Endothelial cell of hepatic sinusoid (primary cell): ENCODE results near the gene PLCL2.

Experiments
- in situ Hi-C: cut with HindIII; loops from 2 replicates; pipeline ENCODE4 v1.10.0; 2017; ENCODE audit warnings: low sequenced_read_pairs

Gene PLCL2

DNA sequence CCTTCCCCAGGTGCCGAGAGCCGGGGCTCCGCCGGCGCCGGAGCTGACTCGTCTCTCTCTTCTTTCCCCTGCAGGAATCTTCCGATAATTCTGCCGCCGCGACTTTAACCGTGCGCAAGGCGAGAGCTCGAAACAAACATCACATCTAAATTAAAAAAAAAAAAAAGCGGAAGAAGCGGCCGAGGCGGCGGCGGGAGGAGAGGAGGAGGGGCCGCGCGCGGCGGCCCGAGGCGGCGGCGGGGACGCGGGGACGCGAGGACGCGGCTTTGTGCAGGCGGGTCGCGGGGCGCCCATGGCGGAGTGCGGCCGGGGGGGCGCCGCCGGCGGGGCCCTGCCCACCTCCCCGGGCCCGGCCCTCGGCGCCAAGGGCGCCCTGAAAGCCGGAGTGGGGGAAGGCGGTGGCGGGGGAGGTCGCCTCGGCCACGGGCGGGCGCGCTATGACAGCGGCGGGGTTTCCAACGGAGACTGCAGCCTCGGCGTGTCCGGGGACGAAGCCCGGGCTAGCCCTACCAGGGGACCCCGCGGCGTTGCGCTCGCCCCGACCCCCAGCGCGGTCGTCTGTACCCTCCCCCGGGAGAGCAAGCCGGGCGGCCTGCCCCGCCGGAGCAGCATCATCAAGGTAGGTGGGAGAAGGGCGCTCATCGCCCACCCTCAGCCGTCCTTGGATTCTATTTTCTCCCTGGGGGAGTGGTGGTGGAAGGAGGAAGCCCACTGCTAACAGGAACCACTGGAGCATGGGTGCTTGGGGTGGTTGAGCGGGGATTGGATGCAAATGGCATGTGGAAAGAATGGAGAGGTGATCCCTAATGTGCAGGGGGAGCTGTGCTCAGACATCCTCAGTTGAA, at the start of gene PLCL2:
TSS of gene PLCL2 (plus strand) at position 208 of the 845 bp plus-strand sequence. CDS start at position 293, 85 bp downstream.
- in situ Hi-C loops = no loop called here

DNA sequence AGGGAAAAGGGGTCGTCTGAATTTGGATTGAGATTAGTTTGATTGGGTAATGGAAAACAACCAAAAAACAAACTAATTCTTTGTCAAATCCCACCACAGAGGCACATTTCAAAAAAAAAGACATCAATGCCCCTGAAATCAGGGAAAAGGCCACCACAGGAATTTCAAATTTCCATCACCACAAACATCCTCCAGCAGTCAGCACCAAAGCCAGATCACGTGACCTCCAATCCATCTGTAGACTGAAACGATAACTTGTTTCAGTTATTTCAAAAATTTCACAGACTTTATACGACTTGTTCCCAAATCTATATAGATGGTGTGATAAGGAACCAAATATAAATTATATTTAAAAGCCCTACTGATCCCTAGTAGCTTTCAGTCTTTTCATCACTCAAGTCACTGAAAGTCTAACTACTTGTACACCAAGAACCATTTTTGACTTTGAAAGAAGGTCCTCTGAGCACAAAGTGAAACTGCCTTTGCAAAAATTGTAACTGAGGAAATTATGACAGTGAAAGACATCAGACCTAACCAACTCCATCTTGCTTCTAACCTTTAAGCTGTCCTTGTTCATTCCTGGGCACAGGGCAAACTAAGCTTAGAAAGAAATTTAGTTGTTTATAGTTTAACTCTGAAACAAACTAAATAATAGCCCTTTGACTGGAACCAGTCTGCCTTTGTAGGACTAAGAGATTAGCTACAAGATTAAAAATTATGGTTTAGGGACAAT, 48.1 kb upstream of the PLCL2 start:
- in situ Hi-C loops = no loop called here

DNA sequence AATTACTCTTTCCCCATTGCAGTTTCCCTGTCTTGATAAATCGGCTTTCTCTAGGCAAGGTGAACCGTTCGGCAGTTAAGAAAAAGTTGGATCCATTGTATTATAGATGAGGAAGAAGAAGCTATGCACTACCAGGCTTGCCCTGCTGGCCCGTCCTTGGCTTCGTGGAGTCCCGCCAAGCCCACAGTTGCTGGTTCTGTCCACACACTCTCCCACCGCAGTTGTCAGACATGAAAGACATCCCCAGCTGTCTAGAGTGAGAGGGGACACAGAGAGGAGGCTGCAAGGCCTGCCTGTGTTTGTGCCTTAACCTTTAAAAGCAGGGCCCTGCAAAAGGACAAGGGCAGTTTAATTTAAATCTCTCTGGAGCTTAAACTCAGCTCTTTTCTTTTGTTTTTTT, 47.2 kb upstream of the PLCL2 start:
- in situ Hi-C loops = no loop called here

DNA sequence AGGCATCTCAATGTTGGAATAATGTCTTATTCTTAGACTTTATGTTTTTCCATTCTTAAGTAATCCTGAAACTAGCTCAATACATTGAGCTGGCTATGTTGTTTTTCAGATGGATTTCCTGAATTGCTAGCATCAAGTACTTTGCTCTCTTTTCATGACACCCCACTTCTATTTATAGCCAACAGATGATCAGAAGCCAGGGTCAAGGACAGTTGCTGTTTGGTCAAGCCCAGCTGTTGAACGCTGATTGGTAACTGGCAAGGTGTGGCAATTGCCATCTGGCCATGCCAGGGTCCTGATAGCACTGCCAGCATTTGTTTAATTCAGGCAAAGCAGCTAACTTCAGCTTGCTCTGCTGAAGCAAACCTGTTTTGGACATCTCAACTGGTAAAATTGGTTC, 46.2 kb upstream of the PLCL2 start:
- in situ Hi-C loops = no loop called here

DNA sequence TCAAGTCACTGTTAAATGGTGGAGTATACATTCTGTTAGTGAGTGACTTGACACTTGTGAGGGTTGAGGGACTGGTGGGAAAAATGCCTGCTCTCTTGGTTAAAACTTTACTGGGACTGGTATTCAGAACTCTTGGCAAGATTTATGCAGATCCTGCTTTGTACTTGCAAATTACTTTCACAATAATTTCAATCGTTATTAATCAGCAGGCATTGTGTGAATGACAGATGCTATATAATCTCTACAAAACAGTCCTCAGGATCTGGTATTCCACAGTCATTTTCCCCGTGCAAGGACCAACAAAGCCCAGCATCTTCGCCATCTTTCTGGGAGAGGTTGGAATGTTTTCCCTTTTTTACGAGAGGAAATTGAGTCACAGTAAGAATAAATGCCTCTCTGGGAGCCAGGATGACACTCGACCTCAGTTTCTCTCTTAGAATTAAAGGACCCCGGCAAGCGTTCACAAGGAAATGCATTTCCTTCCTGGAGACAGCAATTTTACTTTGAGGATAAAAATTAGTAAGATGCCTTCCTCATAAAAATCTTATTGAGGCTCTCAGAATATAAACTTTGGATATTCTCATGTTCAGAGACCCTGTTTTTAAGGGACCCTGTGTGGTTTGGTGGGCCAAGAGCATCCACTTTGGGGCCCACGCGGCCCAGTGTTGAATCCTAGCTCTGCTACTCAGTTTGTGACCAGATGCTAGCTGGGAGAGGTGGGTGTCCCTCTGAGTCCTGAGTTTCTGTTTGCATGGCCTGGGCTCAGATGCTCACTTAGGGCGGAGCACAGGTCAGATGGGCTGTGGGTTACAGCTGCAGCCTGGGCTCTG, 45.3 kb upstream of the PLCL2 start:
- in situ Hi-C loops = no loop called here

DNA sequence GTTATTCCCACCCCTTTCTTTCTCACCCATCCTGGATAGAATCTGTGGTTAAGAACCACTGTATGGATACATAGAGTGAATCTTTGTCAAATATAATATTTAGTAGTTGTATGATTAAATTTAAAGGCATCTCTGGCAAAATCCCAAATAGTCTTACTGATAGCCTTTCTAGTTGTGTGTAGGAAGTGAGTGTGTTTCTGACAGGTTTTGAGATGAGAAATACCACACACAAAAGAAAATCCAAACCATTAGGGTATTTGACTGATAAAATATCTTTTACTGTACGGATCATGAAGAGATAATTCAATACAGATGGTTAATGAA, 44.7 kb upstream of the PLCL2 start:
- in situ Hi-C loops = no loop called here

DNA sequence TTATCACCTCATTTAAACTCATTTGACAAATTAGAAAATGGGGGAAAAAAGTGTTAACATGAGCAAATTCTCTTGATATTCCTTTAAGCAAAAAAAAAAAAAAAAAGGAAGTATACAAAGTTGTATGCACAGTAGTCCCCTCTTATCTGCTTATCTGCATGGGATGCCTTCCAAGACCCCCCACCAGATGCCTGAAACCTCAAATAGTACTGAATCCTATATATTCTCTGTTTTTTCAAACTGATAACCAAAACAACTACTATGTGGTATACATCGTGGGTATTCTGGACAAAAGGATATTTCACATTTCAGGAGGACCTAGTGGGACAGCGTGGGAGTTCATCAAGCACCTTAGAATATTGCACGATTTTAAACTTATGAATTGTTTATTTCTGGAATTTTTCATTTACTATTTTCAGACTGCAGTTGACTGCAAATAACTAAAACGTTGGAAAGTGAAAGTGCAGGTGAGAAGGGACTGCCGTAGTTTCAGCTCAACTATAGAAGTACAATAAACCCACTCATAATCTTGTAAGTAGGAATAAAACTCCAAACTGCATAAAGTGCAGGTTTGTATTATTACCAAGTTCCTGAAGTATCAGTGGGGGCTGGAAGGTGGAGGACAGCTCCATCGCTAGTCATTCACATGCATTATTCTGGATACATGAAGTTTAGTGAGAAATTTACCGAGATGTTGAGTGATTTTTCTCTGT, 43.6 kb upstream of the PLCL2 start:
- in situ Hi-C loops = no loop called here

DNA sequence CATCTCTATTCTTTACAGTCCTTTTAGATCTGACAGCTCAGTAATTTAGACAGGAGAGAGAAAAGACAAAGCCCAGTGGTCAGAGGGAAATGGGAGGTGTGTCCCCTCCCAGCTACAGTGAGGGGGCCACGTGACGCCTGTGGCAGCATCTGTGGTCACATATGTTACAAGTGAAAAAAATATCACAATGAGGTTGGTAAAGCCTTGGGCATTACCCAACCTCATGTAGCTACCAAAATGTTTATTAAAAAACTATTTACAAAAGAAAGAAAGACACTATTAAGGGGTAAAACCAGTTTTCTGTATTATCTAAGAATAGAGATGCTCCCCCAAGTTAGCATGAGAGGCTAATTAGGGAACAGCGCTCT, 42.9 kb upstream of the PLCL2 start:
- in situ Hi-C loops = no loop called here

DNA sequence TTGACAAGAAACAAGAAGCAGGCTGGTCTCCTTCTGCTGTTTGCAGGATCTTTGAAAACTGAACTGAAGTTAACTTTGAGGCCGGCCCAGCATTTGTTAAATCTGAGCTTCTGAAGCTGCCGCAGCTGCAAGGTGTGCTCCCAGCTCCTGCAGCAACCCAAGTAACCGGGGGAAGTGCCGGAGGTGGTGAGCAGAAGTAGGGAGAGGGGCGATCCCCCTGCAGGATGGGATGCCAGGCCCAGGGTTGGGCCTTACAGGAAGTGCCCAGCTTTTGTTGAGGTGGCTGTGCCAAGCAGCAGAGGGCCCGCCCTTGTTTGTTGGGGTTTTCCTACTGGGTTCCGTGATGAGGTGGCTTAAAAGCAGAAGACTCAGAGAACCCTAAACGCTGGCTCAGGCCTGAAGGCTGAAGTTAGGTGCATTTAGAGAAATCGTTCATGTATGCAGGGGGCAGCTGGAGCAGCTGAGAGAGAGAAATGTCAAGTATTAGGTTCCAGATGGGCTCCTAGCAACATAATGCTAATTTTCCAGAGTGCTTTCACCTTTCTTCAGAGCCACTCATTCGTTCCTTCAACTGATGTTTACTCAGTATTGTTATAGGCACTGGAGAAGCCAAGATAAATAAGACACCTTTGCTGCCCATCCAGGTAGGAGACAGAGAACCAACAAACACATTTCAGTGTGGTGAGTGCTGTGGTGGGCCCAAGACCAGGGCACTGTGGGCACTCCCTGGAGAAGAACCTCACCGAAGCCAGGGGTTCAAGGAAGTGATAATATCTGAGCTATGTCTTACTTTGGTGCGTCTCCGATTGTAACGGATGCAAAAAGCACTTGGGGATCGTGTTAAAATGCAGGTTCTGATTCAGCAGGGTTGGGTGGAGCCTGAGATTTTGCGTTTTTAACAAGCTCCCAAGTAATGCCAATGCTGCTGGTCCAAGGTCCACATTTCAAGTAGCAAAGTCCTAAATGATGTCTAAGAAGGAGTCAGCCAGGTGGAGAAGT, 42.2 kb upstream of the PLCL2 start:
- in situ Hi-C loops = no loop called here

DNA sequence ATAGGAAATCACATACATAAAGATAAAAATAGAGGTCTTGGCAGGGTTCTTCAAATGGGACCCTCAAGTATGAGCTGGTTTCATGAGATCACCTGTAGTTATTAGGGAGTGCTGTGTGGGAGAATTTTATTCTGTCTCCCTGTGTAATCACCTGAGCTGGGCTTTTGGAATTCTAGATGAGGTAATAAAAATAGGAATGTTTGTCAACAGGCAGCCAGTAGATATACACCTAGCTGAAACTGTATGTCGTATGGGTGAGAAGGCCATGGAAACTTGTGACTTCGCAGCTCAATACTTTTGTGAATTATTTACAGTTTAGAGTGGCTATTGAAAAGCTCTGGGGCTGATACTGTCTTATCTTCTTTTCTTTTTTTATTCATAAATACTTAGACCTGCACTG, 40.5 kb upstream of the PLCL2 start:
- in situ Hi-C loops = no loop called here

DNA sequence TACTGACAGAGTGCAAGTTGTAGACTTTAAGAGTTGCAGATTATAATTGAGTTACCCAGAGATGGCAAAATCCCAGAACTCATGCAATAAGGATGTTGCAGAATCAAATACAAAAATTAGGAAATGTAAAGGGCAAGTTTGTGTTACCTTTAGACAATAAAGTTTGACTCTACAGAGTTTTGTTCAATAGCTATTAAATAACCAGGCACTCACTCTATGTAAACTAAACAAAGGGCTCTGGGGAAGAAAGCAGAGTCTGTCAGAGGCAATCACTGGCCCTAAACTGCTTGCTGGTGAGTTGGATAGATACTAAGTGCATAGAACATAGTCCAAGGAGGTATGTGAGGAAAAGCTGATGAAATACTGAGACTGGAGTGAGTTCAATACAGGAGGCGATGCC, 40.0 kb upstream of the PLCL2 start:
- in situ Hi-C loops = no loop called here

DNA sequence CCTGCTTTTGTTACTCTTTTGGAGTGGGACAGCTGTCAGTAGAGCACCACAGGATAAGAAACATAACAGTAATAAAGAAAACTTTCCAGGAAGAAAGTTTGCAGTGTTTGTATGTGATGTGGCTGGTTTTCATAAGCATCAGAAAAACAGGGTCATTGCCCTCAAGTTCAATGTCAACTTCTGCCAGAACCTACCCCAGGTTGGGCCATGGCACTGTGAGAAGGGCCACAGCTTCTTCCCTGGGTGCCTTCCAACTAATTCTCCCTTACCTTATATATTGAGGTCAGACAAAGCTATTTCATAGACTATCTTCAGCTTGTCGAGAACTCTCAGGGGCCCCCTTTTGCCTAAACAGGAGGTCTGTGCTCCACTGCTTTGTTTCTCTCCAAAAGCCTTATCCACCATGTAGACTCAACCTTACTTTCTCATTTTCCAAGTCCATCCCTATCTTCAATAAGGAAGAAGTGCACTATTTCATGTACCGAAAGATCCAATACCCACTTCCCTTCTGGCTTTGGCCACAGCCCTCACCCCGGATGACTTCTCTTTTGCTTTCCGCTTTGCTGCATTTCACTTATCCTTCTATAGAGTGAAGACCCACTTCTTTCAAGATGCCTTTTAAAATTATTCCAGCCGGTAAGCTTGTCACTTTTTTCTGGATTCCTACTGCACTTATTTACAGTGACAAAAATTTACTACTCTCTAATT, 38.2 kb upstream of the PLCL2 start:
- in situ Hi-C loops = no loop called here

DNA sequence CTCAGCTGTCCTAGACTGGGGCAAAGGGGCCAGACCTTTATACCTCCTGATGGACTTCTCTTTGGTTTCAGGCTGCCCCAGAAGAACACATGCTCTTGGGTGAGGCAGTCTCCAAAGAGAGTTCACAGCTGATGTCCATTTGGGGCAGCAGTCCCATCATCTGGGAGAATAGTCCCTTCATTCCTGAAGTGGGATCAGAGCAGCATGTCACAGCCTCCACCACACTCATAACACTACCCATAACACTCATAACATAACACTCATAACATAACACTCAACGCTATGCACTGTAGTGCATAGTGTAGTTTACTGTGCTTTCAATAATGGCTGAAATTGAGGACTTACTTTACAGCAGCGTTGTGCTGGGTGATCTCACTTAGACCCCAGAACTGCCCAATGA, 36.7 kb upstream of the PLCL2 start:
- in situ Hi-C loops = no loop called here

DNA sequence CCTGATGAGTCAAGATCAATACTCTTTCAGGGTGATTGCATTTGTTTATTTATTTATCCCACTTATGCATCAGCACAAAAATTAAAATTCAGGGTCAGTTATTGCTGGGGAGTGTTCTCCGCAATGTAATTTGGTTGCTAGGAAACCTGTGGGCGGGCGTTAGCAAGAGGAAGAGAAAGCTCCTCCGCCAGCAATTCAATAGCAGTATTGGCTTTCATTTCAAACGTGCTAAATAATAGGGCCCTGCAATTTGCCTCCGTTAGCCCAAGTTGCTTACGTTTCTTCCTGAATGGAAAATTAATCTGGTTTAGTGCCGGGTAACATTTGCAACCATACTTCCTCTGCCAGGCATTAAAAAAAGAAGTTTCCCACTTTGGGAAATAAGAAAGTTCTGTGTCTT, 35.5 kb upstream of the PLCL2 start:
- in situ Hi-C loops = no loop called here

DNA sequence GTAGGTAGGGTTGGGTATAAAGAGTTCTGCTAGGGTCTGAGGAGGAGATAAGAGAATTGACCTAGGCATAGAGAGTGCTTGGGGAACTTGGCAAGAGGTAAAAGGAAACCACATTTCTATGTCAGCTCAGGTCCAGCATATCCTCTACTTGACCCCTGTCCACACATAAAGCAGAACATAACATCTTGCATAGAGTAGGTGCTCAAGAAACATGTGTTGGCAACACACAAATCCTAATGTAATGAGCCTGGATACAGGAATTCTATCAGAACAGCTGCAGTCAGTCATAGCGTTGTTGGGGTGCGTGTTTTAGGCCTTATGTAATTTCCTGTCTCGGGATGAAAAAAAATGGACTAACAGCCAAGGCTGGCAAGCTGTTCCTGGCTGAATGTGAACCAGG, 35.0 kb upstream of the PLCL2 start:
- in situ Hi-C loops = no loop called here

DNA sequence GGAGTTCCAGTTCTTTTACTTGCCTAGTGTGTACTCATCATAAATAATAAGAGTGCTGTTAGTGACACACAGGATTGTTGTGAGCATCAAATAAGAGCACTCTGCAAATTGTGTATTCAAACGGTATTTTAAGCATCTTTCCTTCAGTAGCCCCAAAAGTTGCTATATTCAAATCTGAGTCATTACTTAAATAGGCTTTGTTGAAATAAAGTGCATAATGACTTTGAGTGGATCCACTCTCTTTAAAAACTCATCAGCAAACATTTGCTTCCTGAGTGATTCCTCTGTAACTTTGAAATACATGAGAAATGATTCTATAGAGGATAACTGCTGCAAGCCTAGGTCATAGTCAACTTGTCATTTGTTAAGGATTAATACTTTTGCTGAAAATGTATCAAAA, 29.3 kb upstream of the PLCL2 start:
- in situ Hi-C loops = no loop called here

DNA sequence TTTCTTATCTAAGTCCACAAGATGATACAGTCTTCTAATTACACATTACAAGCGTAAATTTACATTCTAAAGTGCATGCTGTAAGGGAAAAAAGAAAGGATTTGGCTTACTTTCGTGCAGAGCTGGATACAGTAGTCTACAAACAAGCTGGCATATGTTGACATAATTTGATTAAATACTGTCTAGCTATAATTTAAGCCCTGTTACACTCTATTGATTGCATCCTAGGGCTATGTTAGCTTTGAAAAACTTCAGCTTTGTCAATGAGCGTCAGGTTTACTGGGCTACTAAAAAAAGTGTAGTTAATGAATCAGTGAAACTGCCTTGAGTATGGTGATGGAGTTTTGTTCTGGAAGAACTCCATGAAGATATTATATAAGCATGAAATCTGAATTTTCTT, 24.5 kb upstream of the PLCL2 start:
- in situ Hi-C loops = no loop called here

DNA sequence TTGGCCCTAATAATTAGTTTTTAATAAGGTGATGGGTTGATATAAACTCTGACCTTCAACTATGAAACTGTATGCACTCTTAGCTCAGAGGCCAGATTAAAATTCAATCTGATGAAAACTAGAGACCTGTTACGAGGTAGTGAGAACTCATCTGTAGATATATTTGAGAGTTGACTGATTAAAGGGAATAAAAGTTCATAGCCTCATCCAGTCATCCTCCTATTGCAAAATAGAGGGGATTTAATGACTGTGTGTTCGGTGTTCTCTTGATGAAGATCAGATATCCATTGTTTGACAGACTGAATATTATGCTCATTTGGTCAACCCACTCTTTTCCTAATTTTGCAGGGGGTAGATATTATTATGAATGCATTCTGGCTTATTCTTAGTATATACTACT, 23.3 kb upstream of the PLCL2 start:
- in situ Hi-C loops = no loop called here

DNA sequence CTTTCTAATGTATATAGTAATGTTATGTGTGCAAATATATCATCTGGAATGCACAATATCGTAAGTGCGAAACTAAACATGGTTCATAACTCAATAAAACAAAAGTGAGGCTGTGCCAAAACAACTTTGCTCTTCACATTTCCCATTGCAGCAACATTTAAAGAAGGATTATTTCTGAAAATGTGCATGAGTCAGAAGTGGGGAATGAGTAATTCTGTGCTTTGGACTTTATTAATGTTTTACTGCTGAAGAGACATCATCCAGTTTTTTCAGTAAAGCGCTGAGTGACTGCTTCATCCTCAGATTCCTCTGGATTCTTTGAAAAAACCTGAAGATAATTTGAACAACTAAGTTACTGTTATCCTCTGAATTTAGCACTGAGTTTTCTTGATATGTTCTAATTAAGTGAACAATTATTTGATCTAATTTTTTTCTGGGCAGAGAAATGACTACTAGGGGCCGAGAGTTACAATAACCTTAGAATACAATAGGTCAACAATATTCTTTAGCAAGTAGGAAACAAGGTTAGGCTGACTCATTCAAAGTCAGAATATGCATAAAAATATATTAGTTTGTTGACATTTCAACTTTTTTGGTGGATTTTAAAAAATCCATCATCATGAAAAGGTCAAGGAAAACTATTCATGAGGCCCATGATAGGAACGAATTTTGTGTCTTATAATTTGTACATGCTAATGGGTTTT, 20.0 kb upstream of the PLCL2 start:
- in situ Hi-C loops = no loop called here
